HEK293 (cell line): ENCODE measurements around the gene SCN8A.

Source experiments
- BCL11A ChIP-seq: fragments of 450-650 bp; formaldehyde crosslinking; IDR thresholded peaks from 2 replicates; pipeline ENCODE4 v1.5.1; 2016; ENCODE audit warnings: low read depth, missing biosample characterization, missing genetic modification characterization
- ZNF174 ChIP-seq: fragments of 450-650 bp; formaldehyde crosslinking; IDR thresholded peaks from 2 replicates; pipeline ENCODE4 v1.5.0; 2017; ENCODE audit warnings: missing biosample characterization, mild to moderate bottlenecking, missing genetic modification characterization
- ZNF248 ChIP-seq: fragments of 450-650 bp; formaldehyde crosslinking; IDR thresholded peaks from 2 replicates; pipeline ENCODE4 v1.5.1; 2017; ENCODE audit warnings: missing biosample characterization, missing genetic modification characterization
- TF ChIP-seq, protein P1 (sequence below): fragments of 450-650 bp; formaldehyde crosslinking; IDR thresholded peaks from 2 replicates; pipeline ENCODE4 v1.5.1; 2016; ENCODE audit warnings: missing biosample characterization, missing genetic modification characterization

DNA sequence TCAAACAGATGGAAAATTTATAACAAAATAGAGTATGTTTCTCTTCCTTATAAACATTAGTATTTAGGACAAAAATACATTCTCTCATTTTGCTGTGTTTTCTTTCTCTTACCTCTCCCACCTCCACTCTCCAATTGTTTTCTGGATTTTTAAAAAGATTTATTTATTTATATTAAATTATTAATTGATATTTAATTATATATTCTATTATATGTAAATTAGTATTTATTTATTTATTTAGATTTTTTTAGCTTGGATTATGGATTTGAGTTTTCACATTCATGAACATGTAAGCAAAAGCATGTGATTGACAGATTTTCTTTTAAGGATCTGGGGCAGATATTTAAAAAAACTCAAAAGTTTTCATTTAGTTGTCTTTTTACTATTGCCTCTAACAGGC, 35.6 kb downstream of the SCN8A start:
- TF ChIP-seq ZNF248: no peak
- no peak for TF ChIP-seq BCL11A (tag by site-specific recombination)
- TF ChIP-seq, protein P1, sequence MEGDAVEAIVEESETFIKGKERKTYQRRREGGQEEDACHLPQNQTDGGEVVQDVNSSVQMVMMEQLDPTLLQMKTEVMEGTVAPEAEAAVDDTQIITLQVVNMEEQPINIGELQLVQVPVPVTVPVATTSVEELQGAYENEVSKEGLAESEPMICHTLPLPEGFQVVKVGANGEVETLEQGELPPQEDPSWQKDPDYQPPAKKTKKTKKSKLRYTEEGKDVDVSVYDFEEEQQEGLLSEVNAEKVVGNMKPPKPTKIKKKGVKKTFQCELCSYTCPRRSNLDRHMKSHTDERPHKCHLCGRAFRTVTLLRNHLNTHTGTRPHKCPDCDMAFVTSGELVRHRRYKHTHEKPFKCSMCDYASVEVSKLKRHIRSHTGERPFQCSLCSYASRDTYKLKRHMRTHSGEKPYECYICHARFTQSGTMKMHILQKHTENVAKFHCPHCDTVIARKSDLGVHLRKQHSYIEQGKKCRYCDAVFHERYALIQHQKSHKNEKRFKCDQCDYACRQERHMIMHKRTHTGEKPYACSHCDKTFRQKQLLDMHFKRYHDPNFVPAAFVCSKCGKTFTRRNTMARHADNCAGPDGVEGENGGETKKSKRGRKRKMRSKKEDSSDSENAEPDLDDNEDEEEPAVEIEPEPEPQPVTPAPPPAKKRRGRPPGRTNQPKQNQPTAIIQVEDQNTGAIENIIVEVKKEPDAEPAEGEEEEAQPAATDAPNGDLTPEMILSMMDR (tag by site-specific recombination): no peak
- TF ChIP-seq ZNF174: no peak
